HepG2 (cell line): ENCODE results near the gene ATRN.

Experiments used
- ARNTL ChIP-seq: sonication (generic); formaldehyde crosslinking; IDR thresholded peaks from 2 replicates; pipeline ENCODE4 v1.4.0; 2020; ENCODE audit warnings: mild to moderate bottlenecking, missing genetic modification reagents
- ATAD3A ChIP-seq: sonication (generic); formaldehyde crosslinking; IDR thresholded peaks from 2 replicates; pipeline ENCODE4 v1.4.0; 2020; ENCODE audit warnings: missing genetic modification reagents
- BHLHE40 ChIP-seq: IDR thresholded peaks from 2 replicates; pipeline ENCODE4 v1.6.1; 2011; ENCODE audit warnings: low read length, improper control_type of control experiment
- NFIC ChIP-seq: IDR thresholded peaks from 2 replicates; pipeline ENCODE4 v1.6.1; 2012; ENCODE audit warnings: mild to moderate bottlenecking, low read length, inconsistent platforms
- ZNF331 ChIP-seq: sonication (generic); formaldehyde crosslinking; IDR thresholded peaks from 2 replicates; pipeline ENCODE4 v1.4.0; 2020; ENCODE audit warnings: missing genetic modification reagents
- ZNF33A ChIP-seq: sonication (generic); formaldehyde crosslinking; IDR thresholded peaks from 2 replicates; pipeline ENCODE4 v1.5.1; 2020; ENCODE audit warnings: missing genetic modification reagents, mild to moderate bottlenecking, moderate library complexity, borderline replicate concordance
- ZNF354B ChIP-seq: sonication (generic); formaldehyde crosslinking; IDR thresholded peaks from 2 replicates; pipeline ENCODE4 v1.8.0; 2022; ENCODE audit warnings: mild to moderate bottlenecking, missing genetic modification reagents
- TF ChIP-seq, protein P1 (sequence below): sonication (generic); formaldehyde crosslinking; IDR thresholded peaks from 2 replicates; pipeline ENCODE4 v1.5.0; 2020; ENCODE audit warnings: mild to moderate bottlenecking, missing genetic modification reagents, moderate library complexity
- TF ChIP-seq, protein P2 (sequence below): sonication (generic); formaldehyde crosslinking; IDR thresholded peaks from 2 replicates; pipeline ENCODE4 v1.5.1; 2020; ENCODE audit warnings: mild to moderate bottlenecking, missing genetic modification reagents, moderate library complexity
- TF ChIP-seq, protein P3 (sequence below): sonication (generic); formaldehyde crosslinking; IDR thresholded peaks from 2 replicates; pipeline ENCODE4 v1.5.0; 2020; ENCODE audit warnings: missing genetic modification reagents

DNA sequence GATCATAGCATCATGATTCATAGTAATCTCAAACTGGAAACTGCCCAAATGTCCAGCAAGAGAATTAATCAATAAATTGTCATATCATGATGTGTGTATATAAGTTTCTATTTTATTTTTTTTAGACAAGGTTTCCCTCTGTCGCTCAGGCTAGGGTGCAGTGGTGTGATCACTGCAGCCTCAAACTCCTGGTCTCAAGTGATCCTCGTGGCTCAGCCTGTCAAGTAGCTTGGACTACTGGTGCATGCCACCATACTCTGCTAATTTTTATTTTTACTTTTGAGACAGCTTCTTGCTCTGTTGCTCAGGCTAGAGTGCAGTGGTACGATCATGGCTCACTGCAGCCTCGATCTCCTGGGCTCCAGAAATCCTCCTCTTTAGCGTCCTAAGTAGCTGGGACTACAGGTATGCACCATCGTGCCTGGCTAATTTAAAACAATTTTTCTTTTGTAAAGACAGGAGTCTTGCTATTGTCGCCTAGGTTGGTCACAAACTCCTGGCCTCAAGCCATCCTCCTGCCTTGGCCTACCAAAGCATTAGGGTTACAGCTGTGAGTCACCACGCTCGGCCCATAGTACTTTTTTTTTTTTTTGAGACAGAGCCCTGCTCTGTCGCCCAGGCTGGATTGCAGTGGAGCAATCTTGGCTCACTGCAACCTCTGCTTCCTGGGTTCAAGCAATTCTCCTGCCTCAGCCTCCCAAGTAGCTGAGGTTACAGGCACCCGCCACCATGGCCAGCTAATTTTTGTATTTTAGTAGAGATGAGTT lies 8.7 kb upstream of the ATRN start:
- TF ChIP-seq, protein P1, sequence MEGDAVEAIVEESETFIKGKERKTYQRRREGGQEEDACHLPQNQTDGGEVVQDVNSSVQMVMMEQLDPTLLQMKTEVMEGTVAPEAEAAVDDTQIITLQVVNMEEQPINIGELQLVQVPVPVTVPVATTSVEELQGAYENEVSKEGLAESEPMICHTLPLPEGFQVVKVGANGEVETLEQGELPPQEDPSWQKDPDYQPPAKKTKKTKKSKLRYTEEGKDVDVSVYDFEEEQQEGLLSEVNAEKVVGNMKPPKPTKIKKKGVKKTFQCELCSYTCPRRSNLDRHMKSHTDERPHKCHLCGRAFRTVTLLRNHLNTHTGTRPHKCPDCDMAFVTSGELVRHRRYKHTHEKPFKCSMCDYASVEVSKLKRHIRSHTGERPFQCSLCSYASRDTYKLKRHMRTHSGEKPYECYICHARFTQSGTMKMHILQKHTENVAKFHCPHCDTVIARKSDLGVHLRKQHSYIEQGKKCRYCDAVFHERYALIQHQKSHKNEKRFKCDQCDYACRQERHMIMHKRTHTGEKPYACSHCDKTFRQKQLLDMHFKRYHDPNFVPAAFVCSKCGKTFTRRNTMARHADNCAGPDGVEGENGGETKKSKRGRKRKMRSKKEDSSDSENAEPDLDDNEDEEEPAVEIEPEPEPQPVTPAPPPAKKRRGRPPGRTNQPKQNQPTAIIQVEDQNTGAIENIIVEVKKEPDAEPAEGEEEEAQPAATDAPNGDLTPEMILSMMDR (CRISPR knock-in tag) = no peak
- no peak for TF ChIP-seq BHLHE40
- TF ChIP-seq NFIC = no peak
- TF ChIP-seq, protein P2, sequence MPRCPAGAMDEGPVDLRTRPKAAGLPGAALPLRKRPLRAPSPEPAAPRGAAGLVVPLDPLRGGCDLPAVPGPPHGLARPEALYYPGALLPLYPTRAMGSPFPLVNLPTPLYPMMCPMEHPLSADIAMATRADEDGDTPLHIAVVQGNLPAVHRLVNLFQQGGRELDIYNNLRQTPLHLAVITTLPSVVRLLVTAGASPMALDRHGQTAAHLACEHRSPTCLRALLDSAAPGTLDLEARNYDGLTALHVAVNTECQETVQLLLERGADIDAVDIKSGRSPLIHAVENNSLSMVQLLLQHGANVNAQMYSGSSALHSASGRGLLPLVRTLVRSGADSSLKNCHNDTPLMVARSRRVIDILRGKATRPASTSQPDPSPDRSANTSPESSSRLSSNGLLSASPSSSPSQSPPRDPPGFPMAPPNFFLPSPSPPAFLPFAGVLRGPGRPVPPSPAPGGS (CRISPR knock-in tag) = no peak
- TF ChIP-seq ZNF331 (CRISPR knock-in tag) = no peak
- TF ChIP-seq ZNF33A (CRISPR knock-in tag) = no peak
- TF ChIP-seq ATAD3A (CRISPR knock-in tag) = no peak
- TF ChIP-seq ZNF354B (CRISPR knock-in tag) = no peak
- TF ChIP-seq, protein P3, sequence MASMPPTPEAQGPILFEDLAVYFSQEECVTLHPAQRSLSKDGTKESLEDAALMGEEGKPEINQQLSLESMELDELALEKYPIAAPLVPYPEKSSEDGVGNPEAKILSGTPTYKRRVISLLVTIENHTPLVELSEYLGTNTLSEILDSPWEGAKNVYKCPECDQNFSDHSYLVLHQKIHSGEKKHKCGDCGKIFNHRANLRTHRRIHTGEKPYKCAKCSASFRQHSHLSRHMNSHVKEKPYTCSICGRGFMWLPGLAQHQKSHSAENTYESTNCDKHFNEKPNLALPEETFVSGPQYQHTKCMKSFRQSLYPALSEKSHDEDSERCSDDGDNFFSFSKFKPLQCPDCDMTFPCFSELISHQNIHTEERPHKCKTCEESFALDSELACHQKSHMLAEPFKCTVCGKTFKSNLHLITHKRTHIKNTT (CRISPR knock-in tag) = no peak
- no peak for TF ChIP-seq ARNTL (CRISPR knock-in tag)
